Left lung (tissue), 10 donors: Measurements from ENCODE around the gene GBP2. TPM values are rescaled to one million over a fixed set of nuclear protein-coding genes. Genes with fewer than 3 reads are reported as not detected.

ENCODE experiments used
- ATAC-seq: fragments of 200-7000 bp; cut with Tn5 transposase; one replicate; pipeline ENCODE4 v1.9.1; 2020; ENCODE audit warnings: moderate library complexity
- DNase-seq, 4 donors: peaks; one replicate each; pipeline ENCODE4 v3.0.0-alpha.2; 2013 to 2020
- H3K27ac ChIP-seq, 2 donors: fragments of 200-600 bp; sonication (generic) in 1 of 2; one replicate each; pipeline versions ENCODE4 v1.5.0 to v1.8.0; 2020 to 2021
- H3K27me3 ChIP-seq, 2 donors: fragments of 200-600 bp; sonication (generic) in 1 of 2; one replicate each; pipeline versions ENCODE4 v1.5.0 to v1.8.0; 2020 to 2021
- H3K36me3 ChIP-seq, 2 donors: fragments of 200-600 bp; sonication (generic) in 1 of 2; one replicate each; pipeline versions ENCODE4 v1.5.0 to v1.8.0; 2020 to 2021
- H3K4me1 ChIP-seq, 2 donors: fragments of 200-600 bp; one replicate each; pipeline ENCODE4 v1.8.0; 2021
- H3K4me3 ChIP-seq, 2 donors: fragments of 200-600 bp; sonication (generic) in 1 of 2; one replicate each; pipeline versions ENCODE4 v1.5.0 to v1.8.0; 2020 to 2021; ENCODE audit warnings: mild to moderate bottlenecking in 1 of 2
- H3K9me3 ChIP-seq, 2 donors: fragments of 200-600 bp; sonication (generic) in 1 of 2; one replicate each; pipeline versions ENCODE4 v1.5.0 to v1.8.0; 2020 to 2021
- intact Hi-C, 2 donors: fragments of 100-400 bp; cut with DNase I; formaldehyde crosslinking; loops; one replicate each; pipeline versions ENCODE4 v1.11.2 to v1.14.2; 2022
- polyA plus RNA-seq, 6 donors: library from polyadenylated mRNA; unstranded; fragments of 120-200 nt; gene quantifications; one replicate each; pipeline ENCODE4 v1.2.1, GENCODE V29; 2013; ENCODE audit not compliant: insufficient read length in 6 of 6
- total RNA-seq, 2 donors: library from RNA; stranded (reverse); fragmentation: NEBNext Ultra II Directional; extraction: Animal tissue kit (Norgen Biotek cat#: 25700); gene quantifications; one replicate each; pipeline ENCODE4 v1.2.1, GENCODE V29; 2021
- TF ChIP-seq, protein P1 (sequence below), 2 donors: fragments of 200-600 bp; sonication (generic) in 1 of 2; IDR thresholded peaks; one replicate each; pipeline versions ENCODE4 v1.5.0 to v1.8.0; 2021; ENCODE audit warnings: antibody characterized with exemption in 2 of 2
- donor health status: DM: no; HTN: yes; CAD: no.
- donor health status: DM: no; HTN: no; CAD: no.

The GBP2 gene
- total and polyA plus RNA-seq, 8 donors, result 2.8 to 67.2 (median 5.7) TPM

DNA sequence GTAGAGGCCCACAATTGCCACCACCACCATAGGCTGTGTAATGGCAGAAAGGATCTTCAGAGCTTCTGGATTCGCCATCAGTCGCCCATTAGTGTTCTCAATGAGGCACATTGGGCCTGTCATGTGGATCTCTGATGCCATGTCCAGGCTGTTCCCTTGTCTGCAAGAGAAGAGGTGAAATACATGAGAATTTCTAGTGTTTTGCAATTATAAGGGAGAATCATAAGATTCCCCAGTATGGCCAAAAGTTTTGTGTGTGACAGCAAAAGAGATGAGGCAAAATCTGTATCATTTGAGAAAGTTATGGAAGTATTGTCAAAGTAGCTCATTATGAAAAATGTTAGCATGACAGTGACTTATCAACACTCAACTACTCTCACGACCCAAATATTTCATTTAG, 62.8 kb downstream of the GBP2 start:
- Histone ChIP-seq H3K4me3 (peak overlapping the region in 1 of 2 donors; percentile 61), H3K9me3 (no peaks in the 10 kb centered on the region), H3K4me1 (peaks cover 7 to 47% of the 10 kb centered on the region in 2 donors), H3K36me3 (peaks cover 0 to 31% of the 10 kb centered on the region in 2 donors), H3K27ac (peak overlapping the region in 1 of 2 donors; percentile 91), H3K27me3 (no peaks in the 10 kb centered on the region)
- TF ChIP-seq, protein P1, sequence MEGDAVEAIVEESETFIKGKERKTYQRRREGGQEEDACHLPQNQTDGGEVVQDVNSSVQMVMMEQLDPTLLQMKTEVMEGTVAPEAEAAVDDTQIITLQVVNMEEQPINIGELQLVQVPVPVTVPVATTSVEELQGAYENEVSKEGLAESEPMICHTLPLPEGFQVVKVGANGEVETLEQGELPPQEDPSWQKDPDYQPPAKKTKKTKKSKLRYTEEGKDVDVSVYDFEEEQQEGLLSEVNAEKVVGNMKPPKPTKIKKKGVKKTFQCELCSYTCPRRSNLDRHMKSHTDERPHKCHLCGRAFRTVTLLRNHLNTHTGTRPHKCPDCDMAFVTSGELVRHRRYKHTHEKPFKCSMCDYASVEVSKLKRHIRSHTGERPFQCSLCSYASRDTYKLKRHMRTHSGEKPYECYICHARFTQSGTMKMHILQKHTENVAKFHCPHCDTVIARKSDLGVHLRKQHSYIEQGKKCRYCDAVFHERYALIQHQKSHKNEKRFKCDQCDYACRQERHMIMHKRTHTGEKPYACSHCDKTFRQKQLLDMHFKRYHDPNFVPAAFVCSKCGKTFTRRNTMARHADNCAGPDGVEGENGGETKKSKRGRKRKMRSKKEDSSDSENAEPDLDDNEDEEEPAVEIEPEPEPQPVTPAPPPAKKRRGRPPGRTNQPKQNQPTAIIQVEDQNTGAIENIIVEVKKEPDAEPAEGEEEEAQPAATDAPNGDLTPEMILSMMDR (IDR thresholded peaks at IDR 0.05), result no peak
- ATAC-seq, result no peak
- no peak for DNase-seq
- intact Hi-C loops, result no loop called here

GRCh38 chr1:89060091-89060490, 65.8 kb downstream of the GBP2 start:
- no peak for DNase-seq
- Histone ChIP-seq H3K27me3 (no peaks in the 10 kb centered on the region), H3K4me1 (peaks cover 7 to 41% of the 10 kb centered on the region in 2 donors), H3K4me3 (no peak overlapping the region), H3K27ac (no peak overlapping the region), H3K36me3 (peaks cover 0 to 61% of the 10 kb centered on the region in 2 donors), H3K9me3 (no peaks in the 10 kb centered on the region)
- TF ChIP-seq, protein P1 (IDR thresholded peaks at IDR 0.05), result no peak
- ATAC-seq, result no peak
- intact Hi-C loops, result no loop called here

Other genes starting within 250 kb of the GBP2 start
- gene GTF2B, start 234.5 kb downstream of the GBP2 start, total RNA-seq, result 10 to 100 TPM; 21.6 to 22.9 TPM
- 10 to 100 TPM; 40.7 to 44.5 (median 43.2) TPM for gene GTF2B, start 234.5 kb downstream of the GBP2 start, polyA plus RNA-seq
- gene KYAT3, start 133.5 kb downstream of the GBP2 start, total RNA-seq, result 10 to 100 TPM; 16.4 to 20.5 TPM
- 10 to 100 TPM; 25.2 to 50.8 (median 34.5) TPM for gene KYAT3, start 133.5 kb downstream of the GBP2 start, polyA plus RNA-seq
- gene RBMXL1, start 133.5 kb downstream of the GBP2 start, total RNA-seq, result 10 to 100 TPM; 15.3 to 16.3 TPM
- 10 to 100 TPM; 16.2 to 23.1 (median 21.5) TPM for gene RBMXL1, start 133.5 kb downstream of the GBP2 start, polyA plus RNA-seq
- gene GBP3, start 103.2 kb downstream of the GBP2 start, total RNA-seq, result 10 to 100 TPM; 31.0 to 32.6 TPM
- 10 to 100 TPM in 4 of 6 donors, 1 to 10 TPM in 2; 8.5 to 21.2 (median 12.0) TPM for gene GBP3, start 103.2 kb downstream of the GBP2 start, polyA plus RNA-seq
- 10 to 100 TPM; 51.3 to 64.3 TPM for gene GBP1, start 60.9 kb downstream of the GBP2 start, total RNA-seq
- gene GBP1, start 60.9 kb downstream of the GBP2 start, polyA plus RNA-seq, result 10 to 100 TPM; 38.7 to 55.3 (median 44.1) TPM
- under 1 TPM in 1 of 2 donors, not detected in 1; 0.09 TPM for gene GBP7, start 49.9 kb upstream of the GBP2 start, total RNA-seq
- under 1 TPM; 0.09 to 0.39 (median 0.19) TPM for gene GBP7, start 49.9 kb upstream of the GBP2 start, polyA plus RNA-seq
- gene GBP4, start 72.8 kb upstream of the GBP2 start, total RNA-seq, result 10 to 100 TPM; 13.4 to 30.3 TPM
- 10 to 100 TPM; 12.9 to 25.1 (median 19.5) TPM for gene GBP4, start 72.8 kb upstream of the GBP2 start, polyA plus RNA-seq
- gene GBP5, start 146.7 kb upstream of the GBP2 start, total RNA-seq, result 10 to 100 TPM in 1 of 2 donors, 1 to 10 TPM in 1; 3.0 to 17.4 TPM
- gene GBP5, start 146.7 kb upstream of the GBP2 start, polyA plus RNA-seq, result 1 to 10 TPM in 5 of 6 donors, under 1 TPM in 1; 0.55 to 1.8 (median 1.3) TPM
- 1 to 10 TPM in 1 of 2 donors, under 1 TPM in 1; 0.73 to 1.3 TPM for gene GBP6, start 237.9 kb upstream of the GBP2 start, total RNA-seq
- 1 to 10 TPM in 1 of 6 donors, under 1 TPM in 5; 0.26 to 1.3 (median 0.55) TPM for gene GBP6, start 237.9 kb upstream of the GBP2 start, polyA plus RNA-seq